ENCODE measurements around the gene ZSCAN5A.
"Not testable (repeated sequence)": the region's sequence is repeated elsewhere in the genome, so short reads cannot be mapped to it uniquely, and the experiment has no call there.

The ZSCAN5A gene

DNA sequence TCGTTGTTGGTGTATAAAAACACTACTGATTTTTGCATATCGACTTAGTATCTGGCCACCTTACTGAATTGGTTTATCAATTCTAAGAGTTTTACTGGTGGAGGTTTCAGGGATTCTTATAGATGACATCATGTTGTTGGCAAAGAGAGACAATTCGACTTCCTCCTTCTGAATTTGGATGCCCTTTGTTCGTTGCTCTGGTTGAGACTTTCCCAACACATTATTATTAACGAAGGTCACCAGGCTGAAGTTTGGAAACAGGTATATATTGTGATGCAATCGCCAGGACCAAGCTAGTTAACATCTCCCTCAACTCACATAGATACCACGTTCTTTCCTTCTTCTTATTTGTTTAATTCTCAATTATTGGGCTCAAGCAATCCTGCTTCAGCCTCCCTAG is 115.0 kb downstream of the ZSCAN5A start:
- DNase-seq, result no peak

DNA sequence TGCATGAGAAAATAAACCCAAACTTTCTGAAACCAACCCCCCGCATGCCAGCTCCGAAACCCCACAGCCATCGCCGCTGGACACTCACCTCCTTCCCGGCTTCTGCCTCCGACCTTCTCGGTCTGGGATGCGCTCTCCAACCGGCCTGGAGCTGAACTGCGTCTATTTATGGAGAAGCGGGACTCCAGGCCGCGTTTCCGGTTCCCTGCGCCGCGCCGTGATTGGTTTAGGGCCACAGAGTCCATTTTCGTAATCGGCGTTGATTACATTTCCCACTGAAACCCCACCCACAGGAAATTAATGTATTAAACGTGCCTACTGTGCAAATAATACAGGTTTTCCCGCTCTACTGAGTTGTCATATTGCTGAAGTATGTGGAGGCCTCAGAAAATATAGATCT is 117.0 kb downstream of the ZSCAN5A start, which contains the start of gene ZSCAN5B:
Gene ZSCAN5B, minus strand, starts transcription at position 138 of the 400 bp plus-strand sequence. CDS start 4,731 bp downstream, outside the sequence.
- not testable (repeated sequence) for DNase-seq

DNA sequence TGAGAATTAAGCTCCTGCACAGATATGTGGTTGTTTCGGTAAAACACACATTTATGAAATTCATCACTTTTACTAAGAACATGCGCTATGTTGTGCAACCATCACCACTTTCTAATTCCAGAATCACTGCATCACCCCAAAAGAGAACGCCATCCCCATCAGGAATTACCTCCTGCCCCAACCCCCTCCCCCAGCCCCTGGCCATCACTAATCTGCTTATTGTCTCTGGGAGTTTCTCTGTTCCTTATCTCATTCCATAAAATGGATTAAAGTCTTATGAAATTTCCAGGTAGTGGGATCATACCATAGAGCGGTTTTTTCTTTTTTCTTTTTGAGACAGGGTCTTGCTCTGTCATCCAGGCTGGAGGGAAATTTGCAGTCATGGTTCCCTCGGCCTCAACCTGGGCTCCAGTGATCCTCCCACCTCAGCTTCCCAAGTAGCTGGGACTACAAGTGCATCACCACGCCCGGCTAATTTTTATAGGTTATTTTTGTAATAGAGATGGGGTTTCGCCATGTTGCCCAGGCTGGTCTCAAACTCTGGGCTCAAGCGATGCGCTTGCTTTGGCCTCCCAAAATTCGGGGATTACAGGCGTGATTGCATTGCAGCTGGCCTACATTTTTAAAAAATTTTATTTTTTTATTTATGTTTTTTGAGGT is 120.5 kb downstream of the ZSCAN5A start:
- DNase-seq, result no peak

DNA sequence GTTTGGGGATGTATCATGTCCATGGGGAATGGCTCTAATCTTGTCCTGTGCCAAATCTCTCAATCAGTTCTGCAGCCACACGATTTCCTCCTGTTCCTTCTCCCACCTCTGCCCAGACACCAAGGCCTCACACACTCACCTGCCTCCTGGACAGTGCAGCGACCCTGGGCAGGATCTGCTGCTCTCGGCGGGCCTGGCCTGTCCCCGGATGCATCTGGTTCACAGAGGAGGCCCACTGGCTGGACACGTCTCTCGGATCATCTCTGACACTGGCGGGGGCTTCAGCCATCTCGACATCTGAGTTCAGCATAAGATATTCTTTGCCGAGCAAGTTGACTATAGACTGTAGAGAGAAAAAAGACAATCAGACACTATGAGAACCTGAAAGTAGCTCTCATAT is 122.9 kb downstream of the ZSCAN5A start:
- DNase-seq, result no peak

DNA sequence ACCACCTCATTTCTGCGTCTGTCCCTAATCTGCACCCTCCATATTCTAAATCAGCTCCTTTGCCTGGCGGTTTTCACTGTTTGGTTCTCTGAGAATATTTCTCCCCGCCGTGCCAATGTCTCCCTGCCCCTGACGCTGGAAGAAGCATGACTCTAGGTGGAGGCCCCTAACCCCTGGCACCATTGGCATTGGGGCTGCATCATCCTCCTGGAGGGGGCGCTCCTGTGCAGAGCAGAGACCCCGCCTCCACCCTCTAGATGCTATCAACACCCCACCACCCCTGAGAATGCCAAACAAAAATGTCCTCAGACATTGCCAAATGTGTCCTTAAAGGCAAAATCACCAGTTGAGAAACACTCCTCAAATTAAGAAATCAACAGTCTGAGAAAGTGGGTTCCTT is 123.5 kb downstream of the ZSCAN5A start:
- DNase-seq, result no peak

DNA sequence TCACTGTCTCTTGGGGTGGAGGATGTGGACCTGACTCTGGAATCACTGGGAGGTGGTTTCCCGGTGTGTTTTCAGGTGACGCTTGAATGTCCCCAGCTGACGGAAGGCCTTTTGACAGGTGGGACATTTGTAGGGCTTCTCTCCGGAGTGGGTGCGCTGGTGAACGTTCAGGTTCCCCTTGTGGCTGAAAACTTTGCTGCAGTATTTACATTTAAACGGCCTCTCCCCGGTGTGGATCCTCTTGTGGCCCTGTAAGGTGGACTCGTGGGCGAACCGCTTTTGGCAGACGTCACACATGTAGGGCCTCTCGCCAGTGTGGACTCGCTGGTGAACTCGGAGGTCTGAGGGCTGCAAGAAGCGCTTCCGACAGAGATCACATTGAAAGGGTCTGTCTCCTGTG is 124.9 kb downstream of the ZSCAN5A start:
- DNase-seq, result no peak

DNA sequence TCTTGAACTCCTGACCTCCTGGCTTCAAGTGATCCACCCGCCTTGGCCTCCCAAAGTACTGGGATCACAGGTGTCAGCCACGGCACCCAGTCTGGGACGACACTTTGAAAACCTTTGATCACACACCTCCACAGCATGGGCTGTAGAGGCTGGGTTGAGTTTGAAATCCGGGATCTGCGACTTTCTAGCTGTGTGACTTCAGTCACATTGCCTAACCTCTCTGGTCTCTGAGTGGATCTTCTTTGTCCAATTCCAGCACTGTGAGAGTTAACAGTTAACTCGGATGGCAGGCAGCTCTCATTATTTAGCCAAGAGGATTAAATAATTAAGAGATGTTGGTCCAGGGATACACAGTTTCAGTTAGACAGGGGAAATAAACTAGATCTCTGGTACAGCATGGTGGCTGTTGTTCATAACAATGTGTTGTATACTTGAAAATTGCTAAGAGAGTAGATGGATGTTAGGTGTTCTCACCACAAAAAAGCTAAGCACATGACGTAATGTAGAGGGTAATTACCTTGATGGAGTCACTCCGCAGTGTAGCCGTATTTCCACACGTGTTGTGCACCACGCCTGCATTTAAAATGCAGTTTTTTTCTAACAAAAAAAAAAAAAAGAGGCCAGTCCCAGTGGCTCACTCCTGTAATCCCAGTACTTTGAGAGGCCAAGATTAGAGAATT is 136.9 kb downstream of the ZSCAN5A start:
- DNase-seq, result no peak

DNA sequence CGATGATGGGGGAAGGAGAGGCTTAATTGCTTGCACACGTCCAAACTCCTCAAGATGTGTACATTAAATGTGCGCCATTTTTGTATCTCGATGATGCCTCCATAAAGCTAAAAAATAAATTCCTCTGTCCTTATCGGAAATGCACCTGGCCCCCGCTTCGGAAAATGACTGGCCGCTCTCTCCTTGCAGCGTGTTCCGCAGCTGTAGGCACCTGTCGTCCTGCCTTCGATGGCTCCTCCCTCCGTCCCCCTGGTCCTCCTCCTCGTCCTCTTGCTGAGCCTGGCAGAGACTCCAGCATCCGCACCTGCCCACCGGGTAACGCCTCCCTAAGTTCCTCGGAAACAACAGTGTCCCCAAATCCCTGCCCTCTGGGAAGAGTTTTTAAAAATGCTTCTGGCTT is 137.8 kb downstream of the ZSCAN5A start:
- no peak for DNase-seq

DNA sequence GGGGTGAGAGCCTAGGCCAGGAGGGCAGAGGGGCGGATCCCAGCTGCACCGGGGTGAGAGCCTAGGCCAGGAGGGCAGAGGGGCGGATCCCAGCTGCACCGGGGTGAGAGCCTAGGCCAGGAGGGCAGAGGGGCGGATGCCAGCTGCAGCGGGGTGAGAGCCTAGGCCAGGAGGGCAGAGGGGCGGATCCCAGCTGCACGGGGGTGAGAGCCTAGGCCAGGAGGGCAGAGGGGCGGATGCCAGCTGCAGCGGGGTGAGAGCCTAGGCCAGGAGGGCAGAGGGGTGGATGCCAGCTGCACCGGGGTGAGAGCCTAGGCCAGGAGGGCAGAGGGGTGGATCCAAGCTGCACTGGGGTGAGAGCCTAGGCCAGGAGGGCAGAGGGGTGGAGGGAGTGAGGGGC is 138.3 kb downstream of the ZSCAN5A start:
- DNase-seq, result not testable (repeated sequence)

DNA sequence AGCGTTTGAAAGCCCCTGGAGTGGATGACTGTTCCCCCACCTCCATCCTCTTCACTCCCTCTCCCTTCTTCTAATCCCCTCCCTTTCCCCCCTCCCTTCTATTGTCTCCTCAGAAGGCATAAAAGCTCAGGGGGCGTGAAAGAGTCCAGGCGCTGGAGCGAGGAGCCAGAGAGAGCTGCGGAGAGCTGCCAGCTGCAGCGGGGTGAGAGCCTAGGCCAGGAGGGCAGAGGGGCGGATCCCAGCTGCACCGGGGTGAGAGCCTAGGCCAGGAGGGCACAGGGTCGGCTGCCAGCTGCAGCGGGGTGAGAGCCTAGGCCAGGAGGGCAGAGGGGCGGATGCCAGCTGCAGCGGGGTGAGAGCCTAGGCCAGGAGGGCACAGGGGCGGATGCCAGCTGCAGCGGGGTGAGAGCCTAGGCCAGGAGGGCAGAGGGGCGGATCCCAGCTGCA is 138.8 kb downstream of the ZSCAN5A start, which contains the start of gene GALP:
Gene GALP, plus strand, starts transcription at position 148 of the 447 bp plus-strand sequence. CDS start 1,101 bp downstream, outside the sequence.
- DNase-seq, result not testable (repeated sequence)

DNA sequence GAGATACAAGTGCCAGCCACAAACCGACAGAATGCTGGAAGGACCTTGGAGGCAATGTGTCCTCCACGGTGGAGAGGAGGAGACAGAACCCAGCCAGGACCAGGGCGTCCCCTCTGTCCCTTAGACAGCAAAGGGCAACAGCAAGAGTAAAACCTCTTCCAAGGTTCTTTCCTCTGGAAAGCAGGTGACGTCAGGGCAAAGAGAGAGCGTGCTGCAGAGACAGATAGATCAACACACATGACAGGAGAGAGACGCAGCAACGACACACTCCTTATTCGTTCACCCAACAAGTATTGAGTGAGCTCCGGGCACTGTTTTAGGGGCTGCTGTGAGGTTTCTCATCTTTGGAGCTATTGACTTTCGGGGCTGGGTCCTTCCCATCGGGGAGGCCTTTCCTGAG is 140.1 kb downstream of the ZSCAN5A start:
- no peak for DNase-seq

DNA sequence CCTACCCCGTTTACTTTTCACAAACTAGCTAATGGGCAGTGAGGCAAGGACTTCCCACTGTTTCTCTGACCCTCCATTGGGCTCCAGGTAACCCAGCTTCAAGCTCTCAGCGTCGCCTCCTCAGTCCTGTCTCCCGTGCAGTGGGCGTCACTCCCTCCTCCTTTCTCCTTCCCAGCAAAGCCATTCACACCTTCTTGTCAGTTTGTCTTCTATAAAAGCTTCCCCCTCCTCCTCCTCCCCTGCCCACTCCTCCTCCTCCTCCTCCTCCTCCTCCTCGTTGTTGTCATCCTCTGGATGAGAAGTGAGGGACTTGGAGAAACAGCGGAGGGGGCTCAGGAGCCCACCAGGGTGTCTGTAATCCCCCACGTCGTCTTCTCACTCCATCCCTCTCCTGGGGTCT is 140.6 kb downstream of the ZSCAN5A start:
- DNase-seq, result no peak
